Neural progenitor cell (in vitro differentiated cells): ENCODE results near the gene SLC47A2. TPM values are rescaled to one million over a fixed set of nuclear protein-coding genes. Genes with fewer than 3 reads are reported as not detected.

Source experiments
- DNase-seq: peaks from one replicate; pipeline ENCODE4 v3.0.0-alpha.2; 2016; ENCODE audit warnings: low spot score
- H2AFZ ChIP-seq: fragments of 200-600 bp; sonication (generic); replicated peaks from 2 replicates; pipeline ENCODE4 v1.6.1; 2016; ENCODE audit warnings: antibody characterized with exemption
- H3F3A ChIP-seq: fragments of 200-600 bp; sonication (generic); 2 replicates; pipeline ENCODE4 v1.6.1; 2016; ENCODE audit warnings: antibody characterized with exemption, low read depth
- H3K27ac ChIP-seq: fragments of 200-600 bp; sonication (generic); 2 replicates; pipeline ENCODE4 v1.5.1; 2016; ENCODE audit warnings: mild to moderate bottlenecking
- H3K27me3 ChIP-seq: fragments of 200-600 bp; sonication (generic); 2 replicates; pipeline ENCODE4 v1.6.1; 2016; ENCODE audit warnings: mild to moderate bottlenecking, moderate library complexity
- H3K36me3 ChIP-seq: fragments of 200-600 bp; sonication (generic); 2 replicates; pipeline ENCODE4 v1.5.1; 2016
- H3K4me1 ChIP-seq: fragments of 200-600 bp; sonication (generic); 2 replicates; pipeline ENCODE4 v1.6.1; 2016; ENCODE audit warnings: mixed run types
- H3K4me2 ChIP-seq: fragments of 200-600 bp; sonication (generic); 2 replicates; pipeline ENCODE4 v1.6.1; 2016
- H3K4me3 ChIP-seq: fragments of 200-600 bp; sonication (generic); 2 replicates; pipeline ENCODE4 v1.5.1; 2016
- H3K79me2 ChIP-seq: fragments of 200-600 bp; sonication (generic); 2 replicates; pipeline ENCODE4 v1.6.1; 2016; ENCODE audit warnings: low read depth
- H3K9ac ChIP-seq: fragments of 200-600 bp; sonication (generic); 2 replicates; pipeline ENCODE4 v1.6.1; 2016
- H3K9me3 ChIP-seq: fragments of 200-600 bp; sonication (generic); 2 replicates; pipeline ENCODE4 v1.5.1; 2016; ENCODE audit warnings: low read depth
- H4K20me1 ChIP-seq: fragments of 200-600 bp; sonication (generic); 2 replicates; pipeline ENCODE4 v1.6.1; 2016; ENCODE audit warnings: low read depth
- H3K27ac Mint-ChIP-seq: 3 replicates; pipeline ENCODE4 v1.8.0; 2021; ENCODE audit warnings: mixed read lengths
- H3K27me3 Mint-ChIP-seq: 2 replicates; pipeline ENCODE4 v1.8.0; 2022; ENCODE audit warnings: low read depth, mild to moderate bottlenecking, inconsistent platforms, moderate library complexity, mixed read lengths; ENCODE audit not compliant: insufficient read depth
- H3K36me3 Mint-ChIP-seq: 3 replicates; pipeline ENCODE4 v1.8.0; 2021; ENCODE audit warnings: mixed read lengths
- H3K4me1 Mint-ChIP-seq: 3 replicates; pipeline ENCODE4 v1.8.0; 2021; ENCODE audit warnings: mixed read lengths
- H3K4me3 Mint-ChIP-seq: 3 replicates; pipeline ENCODE4 v1.8.0; 2021; ENCODE audit warnings: mild to moderate bottlenecking, moderate library complexity, mixed read lengths
- H3K9me3 Mint-ChIP-seq: 3 replicates; pipeline ENCODE4 v1.8.0; 2020; ENCODE audit warnings: mixed read lengths
- CTCF ChIP-seq: fragments of 200-600 bp; sonication (generic); IDR thresholded peaks from 2 replicates; pipeline ENCODE4 v1.5.1; 2017; ENCODE audit warnings: antibody characterized with exemption, mild to moderate bottlenecking
- EZH2 ChIP-seq: fragments of 200-600 bp; sonication (generic); IDR thresholded peaks from 2 replicates; pipeline ENCODE4 v1.6.1; 2017; ENCODE audit warnings: antibody characterized with exemption, mild to moderate bottlenecking, moderate library complexity
- EZH2phosphoT487 ChIP-seq: fragments of 200-600 bp; sonication (generic); IDR thresholded peaks from 2 replicates; pipeline ENCODE4 v1.6.1; 2017; ENCODE audit warnings: antibody characterized with exemption
- total RNA-seq: library from RNA; depleted of rRNA; stranded (reverse); fragments of >200 nt; gene quantifications from 2 replicates; pipeline ENCODE4 v1.2.3, GENCODE V29; 2015; ENCODE audit warnings: low replicate concordance

SLC47A2 gene
- total RNA-seq, 1 donor from 2014 or later = 0.39 TPM

- Mint-ChIP-seq H3K4me1 (no peaks in the 10 kb centered on the region), H3K27ac (no peak overlapping the region), H3K36me3 (no peaks in the 10 kb centered on the region), H3K9me3 (no peaks in the 10 kb centered on the region), H3K27me3 (peaks cover 15% of the 10 kb centered on the region), H3K4me3 (no peak overlapping the region)
- no peaks in the 10 kb centered on the region for H3K9me3 ChIP-seq
- H3K36me3 ChIP-seq = no peaks in the 10 kb centered on the region
- no peak overlapping the region for H2AFZ ChIP-seq
- H3K9ac ChIP-seq = no peak overlapping the region
- no peak overlapping the region for H3K4me2 ChIP-seq
- no peaks in the 10 kb centered on the region for H4K20me1 ChIP-seq
- no peaks in the 10 kb centered on the region for H3K27me3 ChIP-seq
- peaks cover 3% of the 10 kb centered on the region for H3K4me1 ChIP-seq
- H3F3A ChIP-seq = no peaks in the 10 kb centered on the region
- H3K4me3 ChIP-seq = no peak overlapping the region
- H3K27ac ChIP-seq = no peak overlapping the region
- no peaks in the 10 kb centered on the region for H3K79me2 ChIP-seq
- no peak for DNase-seq
- no peak for TF ChIP-seq CTCF
- TF ChIP-seq EZH2phosphoT487 = no peak
- TF ChIP-seq EZH2 = no peak
Observed at GRCh38 chr17:19755821-19756510, 39.6 kb upstream of the SLC47A2 start.

DNA sequence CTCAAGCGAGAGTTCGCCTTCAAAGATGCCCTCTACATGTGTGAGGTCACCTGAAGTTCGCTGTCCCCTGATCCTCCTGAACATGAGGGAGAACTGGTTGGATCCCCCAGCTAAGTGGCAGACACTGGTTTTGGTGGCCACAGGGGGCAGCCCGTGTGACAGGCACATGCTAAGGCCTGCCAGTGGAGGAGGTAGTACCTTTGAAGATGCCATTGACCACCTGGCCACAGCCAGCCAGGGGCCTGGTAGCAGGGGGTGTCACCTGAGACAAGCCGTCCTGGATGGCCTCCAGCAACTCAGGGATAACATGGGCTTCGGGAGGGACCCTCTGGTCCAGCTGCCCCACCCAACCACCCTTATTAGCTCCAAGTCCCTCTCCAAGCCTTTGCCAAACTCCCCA lies 39.0 kb upstream of the SLC47A2 start:
- Histone ChIP-seq H3K9me3 (no peaks in the 10 kb centered on the region), H3K9ac (no peak overlapping the region), H3K4me1 (peaks cover 3% of the 10 kb centered on the region), H4K20me1 (no peaks in the 10 kb centered on the region), H3K79me2 (no peaks in the 10 kb centered on the region), H3F3A (no peaks in the 10 kb centered on the region), H3K4me2 (no peak overlapping the region), H3K27me3 (no peaks in the 10 kb centered on the region), H3K36me3 (no peaks in the 10 kb centered on the region), H3K27ac (no peak overlapping the region), H3K4me3 (no peak overlapping the region), H2AFZ (no peak overlapping the region)
- Mint-ChIP-seq H3K27me3 (peaks cover 15% of the 10 kb centered on the region), H3K36me3 (no peaks in the 10 kb centered on the region), H3K4me3 (no peak overlapping the region), H3K9me3 (no peaks in the 10 kb centered on the region), H3K4me1 (no peaks in the 10 kb centered on the region), H3K27ac (no peak overlapping the region)
- no peak for TF ChIP-seq CTCF
- TF ChIP-seq EZH2 = no peak
- no peak for TF ChIP-seq EZH2phosphoT487
- no peak for DNase-seq

GRCh38 chr17:19753661-19754463 lies 37.5 kb upstream of the SLC47A2 start:
- Histone ChIP-seq H3K9me3 (no peaks in the 10 kb centered on the region), H3K27me3 (no peaks in the 10 kb centered on the region), H4K20me1 (no peaks in the 10 kb centered on the region), H3K27ac (no peak overlapping the region), H3K4me2 (no peak overlapping the region), H3K4me1 (no peaks in the 10 kb centered on the region), H3K36me3 (no peaks in the 10 kb centered on the region), H3K79me2 (no peaks in the 10 kb centered on the region), H3F3A (no peaks in the 10 kb centered on the region), H3K9ac (no peak overlapping the region), H3K4me3 (no peak overlapping the region), H2AFZ (no peak overlapping the region)
- peaks cover 20% of the 10 kb centered on the region for H3K27me3 Mint-ChIP-seq
- no peaks in the 10 kb centered on the region for H3K36me3 Mint-ChIP-seq
- no peaks in the 10 kb centered on the region for H3K4me1 Mint-ChIP-seq
- no peak overlapping the region for H3K27ac Mint-ChIP-seq
- H3K4me3 Mint-ChIP-seq = no peak overlapping the region
- H3K9me3 Mint-ChIP-seq = peaks cover 3% of the 10 kb centered on the region
- DNase-seq = peak; percentile 26
- no peak for TF ChIP-seq EZH2
- no peak for TF ChIP-seq EZH2phosphoT487
- peak; percentile 47 for TF ChIP-seq CTCF
